T47D (cell line): ENCODE results near the gene CCDC134.

Source experiments
- DNase-seq, 2 experiments: peaks; one replicate each; pipeline versions ENCODE4 v3.0.0 to v3.0.0-alpha.2; 2011 to 2012; ENCODE audit warnings: low read depth in 1 of 2, low spot score in 1 of 2
- JUND ChIP-seq: IDR thresholded peaks from 2 replicates; pipeline ENCODE4 v1.6.1; 2012; ENCODE audit warnings: low read depth
- in situ Hi-C: cut with HindIII; loops from 2 replicates; pipeline ENCODE4 v1.10.0; 2016; ENCODE audit warnings: low sequenced_read_pairs, low pct_unique_long_range_greater_than_20kb

CCDC134 gene

GRCh38 chr22:41775976-41776375, 24.5 kb upstream of the CCDC134 start:
- DNase-seq, result no peak
- TF ChIP-seq JUND, result no peak
- in situ Hi-C loops, result no loop called here

- in situ Hi-C loops, result no loop called here
- no peak for TF ChIP-seq JUND
- no peak for DNase-seq
These were observed 24.1 kb upstream of the CCDC134 start for GRCh38 chr22:41776381-41776780.

GRCh38 chr22:41777749-41778425, 22.6 kb upstream of the CCDC134 start:
- TF ChIP-seq JUND, result no peak
- DNase-seq, result no peak
- in situ Hi-C loops, result no loop called here

GRCh38 chr22:41779929-41780505, 20.5 kb upstream of the CCDC134 start:
- in situ Hi-C loops, result no loop called here
- TF ChIP-seq JUND, result no peak
- no peak for DNase-seq

GRCh38 chr22:41780746-41781505, 19.6 kb upstream of the CCDC134 start:
- DNase-seq, result no peak
- in situ Hi-C loops, result no loop called here
- TF ChIP-seq JUND, result no peak

GRCh38 chr22:41781507-41781906, 19.0 kb upstream of the CCDC134 start:
- TF ChIP-seq JUND, result no peak
- in situ Hi-C loops, result no loop called here
- no peak for DNase-seq

- TF ChIP-seq JUND, result no peak
- in situ Hi-C loops, result no loop called here
- no peak for DNase-seq
These were observed 18.2 kb upstream of the CCDC134 start for GRCh38 chr22:41782316-41782715.

- TF ChIP-seq JUND, result no peak
- in situ Hi-C loops, result no loop called here
- DNase-seq, result no peak
These were observed 17.7 kb upstream of the CCDC134 start for GRCh38 chr22:41782751-41783150.

- in situ Hi-C loops, result no loop called here
- TF ChIP-seq JUND, result no peak
- no peak for DNase-seq
These were observed 13.1 kb upstream of the CCDC134 start for GRCh38 chr22:41787331-41787730.

GRCh38 chr22:41793871-41794270, 6.6 kb upstream of the CCDC134 start:
- no peak for DNase-seq
- in situ Hi-C loops, result no loop called here

GRCh38 chr22:41798736-41799135, 1.7 kb upstream of the CCDC134 start:
- no peak for TF ChIP-seq JUND
- in situ Hi-C loops, result no loop called here
- DNase-seq, result no peak

More at GRCh38 chr22:41793871-41794270, 6.6 kb upstream of the CCDC134 start:
- no peak for TF ChIP-seq JUND

GRCh38 chr22:41799486-41800347, 762 bp upstream of the CCDC134 start:
- no peak for DNase-seq
- in situ Hi-C loops, result no loop called here
- TF ChIP-seq JUND, result no peak
